Fibroblast of mammary gland (primary cell): ENCODE measurements around the gene ARID4B.

Experiments used
- DNase-seq: peaks from one replicate; pipeline ENCODE4 v3.0.0-alpha.2; 2010; ENCODE audit warnings: low read depth
- H3K4me3 ChIP-seq: 2 replicates; pipeline ENCODE4 v1.5.1; 2011; ENCODE audit warnings: low read depth, mild to moderate bottlenecking, low read length, moderate library complexity; ENCODE audit not compliant: control insufficient read depth
- CTCF ChIP-seq: conservative IDR thresholded peaks from 2 replicates; pipeline ENCODE4 v1.5.1; 2011; ENCODE audit warnings: low read depth, low read length, inconsistent platforms; ENCODE audit not compliant: control insufficient read depth, insufficient read depth

ARID4B gene

GRCh38 chr1:235280467-235280866 lies 47.5 kb downstream of the ARID4B start:
- DNase-seq, result no peak
- TF ChIP-seq CTCF, result no peak
- no peak overlapping the region for H3K4me3 ChIP-seq

GRCh38 chr1:235279694-235280093 lies 48.3 kb downstream of the ARID4B start:
- no peak overlapping the region for H3K4me3 ChIP-seq
- no peak for TF ChIP-seq CTCF
- no peak for DNase-seq

- no peak for DNase-seq
- H3K4me3 ChIP-seq, result no peak overlapping the region
- no peak for TF ChIP-seq CTCF
These were observed 49.1 kb downstream of the ARID4B start for GRCh38 chr1:235278915-235279292.

- no peak for TF ChIP-seq CTCF
- DNase-seq, result no peak
- no peak overlapping the region for H3K4me3 ChIP-seq
These were observed 49.6 kb downstream of the ARID4B start for GRCh38 chr1:235278233-235278914.

GRCh38 chr1:235277709-235278108 lies 50.3 kb downstream of the ARID4B start:
- TF ChIP-seq CTCF, result no peak
- H3K4me3 ChIP-seq, result no peak overlapping the region
- DNase-seq, result no peak

- DNase-seq, result no peak
- no peak for TF ChIP-seq CTCF
- no peak overlapping the region for H3K4me3 ChIP-seq
These were observed 52.1 kb downstream of the ARID4B start for GRCh38 chr1:235275836-235276235.

GRCh38 chr1:235275223-235275622 lies 52.8 kb downstream of the ARID4B start:
- DNase-seq, result no peak
- no peak overlapping the region for H3K4me3 ChIP-seq
- no peak for TF ChIP-seq CTCF
